Caco-2 (cell line): ENCODE results near the gene PAFAH1B2. TPM values are rescaled to one million over a fixed set of nuclear protein-coding genes. Genes with fewer than 3 reads are reported as not detected.
A peak's percentile ranks its signal among the peaks of the same experiment; 100 is the strongest.

Experiments used
- BruUV-seq: library from RNA; stranded (reverse); fragments of 400-500 nt; replicated peaks from 2 replicates; lab custom pipeline; 2021; lab: Mats Ljungman, UMichigan
- CTCF ChIA-PET: fragments of 300-600 bp; sonication (Branson Sonifier 250); formaldehyde crosslinking; loops from one replicate; lab custom pipeline; 2022; ENCODE audit warnings: antibody characterized with exemption; lab: Charles Lee
- POLR2A ChIA-PET: fragments of 300-600 bp; sonication (Branson Sonifier 250); formaldehyde crosslinking; loops from one replicate; lab custom pipeline; 2022; ENCODE audit warnings: antibody characterized with exemption; lab: Charles Lee
- DNase-seq, 2 experiments: peaks; one replicate each; pipeline versions ENCODE4 v3.0.0 to v3.0.0-alpha.2; 2020 to 2022
- H3K27me3 ChIP-seq: replicated peaks from 2 replicates; pipeline ENCODE4 v1.6.0; 2011; ENCODE audit warnings: low read length; ENCODE audit not compliant: control insufficient read depth, insufficient read depth
- H3K36me3 ChIP-seq: 2 replicates; pipeline ENCODE4 v1.5.1; 2011; ENCODE audit warnings: low read length; ENCODE audit not compliant: control insufficient read depth, insufficient read depth
- H3K4me1 ChIP-seq: fragments of 250-450 bp; sonication (Bioruptor Pico); 2 replicates; pipeline ENCODE4 v1.5.1; 2020; ENCODE audit warnings: mild to moderate bottlenecking
- H3K4me3 ChIP-seq: 2 replicates; pipeline ENCODE4 v1.5.1; 2011; ENCODE audit warnings: low read depth, mild to moderate bottlenecking, control low read depth, low read length
- H3K9me3 ChIP-seq: fragments of 250-450 bp; sonication (Bioruptor Pico); 2 replicates; pipeline ENCODE4 v1.5.1; 2020; ENCODE audit warnings: mild to moderate bottlenecking, moderate library complexity
- H3K27ac Mint-ChIP-seq: one replicate; pipeline ENCODE4 v1.8.0; 2022; ENCODE audit warnings: mixed read lengths; ENCODE audit not compliant: unreplicated experiment
- H3K27me3 Mint-ChIP-seq: one replicate; pipeline ENCODE4 v1.8.0; 2022; ENCODE audit warnings: mixed read lengths; ENCODE audit not compliant: insufficient read depth, unreplicated experiment
- H3K36me3 Mint-ChIP-seq: one replicate; pipeline ENCODE4 v1.8.0; 2022; ENCODE audit warnings: mild to moderate bottlenecking, mixed read lengths; ENCODE audit not compliant: insufficient read depth, unreplicated experiment
- H3K4me1 Mint-ChIP-seq: one replicate; pipeline ENCODE4 v1.8.0; 2022; ENCODE audit warnings: low read depth, mixed read lengths; ENCODE audit not compliant: unreplicated experiment
- H3K4me3 Mint-ChIP-seq: one replicate; pipeline ENCODE4 v1.8.0; 2022; ENCODE audit warnings: mild to moderate bottlenecking, moderate library complexity, mixed read lengths; ENCODE audit not compliant: unreplicated experiment
- H3K9me3 Mint-ChIP-seq: one replicate; pipeline ENCODE4 v1.8.0; 2022; ENCODE audit warnings: mixed read lengths; ENCODE audit not compliant: unreplicated experiment
- CTCF ChIP-seq, 2 experiments: fragments of 200-600 bp in 1 of 2; IDR thresholded peaks; 1 replicate in 1 of 2; 2 replicates in 1 of 2; pipeline versions ENCODE4 v1.5.1 to v1.8.0; 2011 to 2022; ENCODE audit warnings: antibody characterized with exemption in 1 of 2, control low read depth in 1 of 2, inconsistent platforms in 1 of 2, low read depth in 1 of 2, low read length in 1 of 2, mild to moderate bottlenecking in 1 of 2, moderate library complexity in 1 of 2; ENCODE audit not compliant: insufficient read depth in 1 of 2, severe bottlenecking in 1 of 2, unreplicated experiment in 1 of 2
- intact Hi-C: fragments of 100-400 bp; cut with micrococcal nuclease; formaldehyde crosslinking; loops from one replicate; pipeline ENCODE4 v1.10.0; 2022; ENCODE audit not compliant: unreplicated experiment
- total RNA-seq: library from RNA; stranded (reverse); gene quantifications from 2 replicates; pipeline ENCODE4 v1.2.3, GENCODE V29; 2022

PAFAH1B2 gene
- total RNA-seq, 1 experiment from 2014 or later = 167 TPM

- Mint-ChIP-seq H3K9me3 (no peaks in the 10 kb centered on the region), H3K27me3 (no peaks in the 10 kb centered on the region), H3K36me3 (peaks cover 22% of the 10 kb centered on the region), H3K4me3 (no peak overlapping the region), H3K27ac (no peak overlapping the region), H3K4me1 (peaks cover 11% of the 10 kb centered on the region)
- no peaks in the 10 kb centered on the region for H3K9me3 ChIP-seq
- DNase-seq = peak in 1 of 2 experiments; percentile 37
- ChIA-PET POLR2A (no interaction called here), CTCF (no interaction called here)
- no peak overlapping the region for H3K4me3 ChIP-seq
- peaks cover 12% of the 10 kb centered on the region for H3K4me1 ChIP-seq
- H3K27me3 ChIP-seq = no peaks in the 10 kb centered on the region
- peaks cover 11% of the 10 kb centered on the region for H3K36me3 ChIP-seq
- TF ChIP-seq CTCF (IDR thresholded peaks at IDR 0.05; ENCODE audit: insufficient read depth in 1 of 2, low read depth in 1 of 2, low read length in 1 of 2, severe bottlenecking in 1 of 2, unreplicated experiment in 1 of 2) = no peak
- intact Hi-C loops = no loop called here
- no TSS peak for BruUV-seq
Measured at GRCh38 chr11:117188620-117189081, 44.6 kb downstream of the PAFAH1B2 start.

- no TSS peak for BruUV-seq
- Histone ChIP-seq H3K4me1 (peaks cover 4% of the 10 kb centered on the region), H3K4me3 (no peak overlapping the region), H3K36me3 (peaks cover 9% of the 10 kb centered on the region), H3K9me3 (no peaks in the 10 kb centered on the region), H3K27me3 (no peaks in the 10 kb centered on the region)
- Mint-ChIP-seq H3K4me3 (no peak overlapping the region), H3K27me3 (no peaks in the 10 kb centered on the region), H3K36me3 (peaks cover 24% of the 10 kb centered on the region), H3K27ac (no peak overlapping the region), H3K4me1 (peaks cover 3% of the 10 kb centered on the region), H3K9me3 (no peaks in the 10 kb centered on the region)
- ChIA-PET CTCF (no interaction called here), POLR2A (no interaction called here)
- intact Hi-C loops = no loop called here
- no peak for TF ChIP-seq CTCF (IDR thresholded peaks at IDR 0.05; ENCODE audit: insufficient read depth in 1 of 2, low read depth in 1 of 2, low read length in 1 of 2, severe bottlenecking in 1 of 2, unreplicated experiment in 1 of 2)
- DNase-seq = peak in 1 of 2 experiments; percentile 33
Measured at GRCh38 chr11:117189191-117189940, 45.3 kb downstream of the PAFAH1B2 start.

GRCh38 chr11:117189941-117190544, 46.0 kb downstream of the PAFAH1B2 start:
- peaks cover 9% of the 10 kb centered on the region for H3K36me3 ChIP-seq
- intact Hi-C loops = no loop called here
- no peak overlapping the region for H3K4me3 ChIP-seq
- no peaks in the 10 kb centered on the region for H3K9me3 ChIP-seq
- BruUV-seq = no TSS peak
- peak in 1 of 2 experiments; percentile 34 for DNase-seq
- TF ChIP-seq CTCF (IDR thresholded peaks at IDR 0.05; ENCODE audit: insufficient read depth in 1 of 2, low read depth in 1 of 2, low read length in 1 of 2, severe bottlenecking in 1 of 2, unreplicated experiment in 1 of 2) = no peak
- no peaks in the 10 kb centered on the region for H3K4me1 ChIP-seq
- H3K27me3 ChIP-seq = no peaks in the 10 kb centered on the region
- Mint-ChIP-seq H3K9me3 (no peaks in the 10 kb centered on the region), H3K36me3 (peaks cover 27% of the 10 kb centered on the region), H3K4me1 (no peaks in the 10 kb centered on the region), H3K27me3 (no peaks in the 10 kb centered on the region), H3K4me3 (no peak overlapping the region), H3K27ac (no peak overlapping the region)
- POLR2A ChIA-PET = no interaction called here
- CTCF ChIA-PET = no interaction called here
